22Rv1 (cell line): ENCODE data around the gene XCL1.
"Not testable (repeated sequence)": the region's sequence is repeated elsewhere in the genome, so short reads cannot be mapped to it uniquely, and the experiment has no call there.

Experiments used
- H3K27ac ChIP-seq: fragments of 450-650 bp; 2 replicates; pipeline ENCODE4 v1.5.1; 2017
- ZFX ChIP-seq: fragments of 450-650 bp; IDR thresholded peaks from 2 replicates; pipeline ENCODE4 v1.6.1; 2017; ENCODE audit warnings: antibody characterized with exemption, borderline replicate concordance
- TF ChIP-seq, protein P1 (sequence below): fragments of 450-650 bp; IDR thresholded peaks from 2 replicates; pipeline ENCODE4 v1.5.1; 2017; ENCODE audit warnings: mild to moderate bottlenecking

Gene XCL1

DNA sequence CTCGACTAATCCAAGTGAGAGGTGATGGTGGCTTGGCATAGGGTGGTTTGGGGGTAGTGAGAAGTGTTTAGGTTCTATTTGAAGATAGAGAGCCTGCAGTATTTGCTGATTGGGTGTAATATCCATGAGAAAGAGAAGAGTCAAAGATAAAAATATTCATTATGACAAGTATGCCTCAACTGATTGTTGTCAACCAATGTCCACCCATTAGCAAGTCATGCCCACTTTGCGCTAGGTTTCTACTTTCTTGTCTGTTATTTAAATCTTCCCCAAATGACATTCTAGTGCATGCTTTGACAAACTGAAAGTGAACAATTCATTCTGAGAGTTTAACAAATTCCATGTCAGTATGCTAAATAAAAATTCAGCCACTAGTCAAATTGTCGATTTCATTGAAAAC, 3.8 kb upstream of the XCL1 start:
- no peak overlapping the region for H3K27ac ChIP-seq
- TF ChIP-seq, protein P1, sequence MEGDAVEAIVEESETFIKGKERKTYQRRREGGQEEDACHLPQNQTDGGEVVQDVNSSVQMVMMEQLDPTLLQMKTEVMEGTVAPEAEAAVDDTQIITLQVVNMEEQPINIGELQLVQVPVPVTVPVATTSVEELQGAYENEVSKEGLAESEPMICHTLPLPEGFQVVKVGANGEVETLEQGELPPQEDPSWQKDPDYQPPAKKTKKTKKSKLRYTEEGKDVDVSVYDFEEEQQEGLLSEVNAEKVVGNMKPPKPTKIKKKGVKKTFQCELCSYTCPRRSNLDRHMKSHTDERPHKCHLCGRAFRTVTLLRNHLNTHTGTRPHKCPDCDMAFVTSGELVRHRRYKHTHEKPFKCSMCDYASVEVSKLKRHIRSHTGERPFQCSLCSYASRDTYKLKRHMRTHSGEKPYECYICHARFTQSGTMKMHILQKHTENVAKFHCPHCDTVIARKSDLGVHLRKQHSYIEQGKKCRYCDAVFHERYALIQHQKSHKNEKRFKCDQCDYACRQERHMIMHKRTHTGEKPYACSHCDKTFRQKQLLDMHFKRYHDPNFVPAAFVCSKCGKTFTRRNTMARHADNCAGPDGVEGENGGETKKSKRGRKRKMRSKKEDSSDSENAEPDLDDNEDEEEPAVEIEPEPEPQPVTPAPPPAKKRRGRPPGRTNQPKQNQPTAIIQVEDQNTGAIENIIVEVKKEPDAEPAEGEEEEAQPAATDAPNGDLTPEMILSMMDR, result no peak
- TF ChIP-seq ZFX, result no peak

DNA sequence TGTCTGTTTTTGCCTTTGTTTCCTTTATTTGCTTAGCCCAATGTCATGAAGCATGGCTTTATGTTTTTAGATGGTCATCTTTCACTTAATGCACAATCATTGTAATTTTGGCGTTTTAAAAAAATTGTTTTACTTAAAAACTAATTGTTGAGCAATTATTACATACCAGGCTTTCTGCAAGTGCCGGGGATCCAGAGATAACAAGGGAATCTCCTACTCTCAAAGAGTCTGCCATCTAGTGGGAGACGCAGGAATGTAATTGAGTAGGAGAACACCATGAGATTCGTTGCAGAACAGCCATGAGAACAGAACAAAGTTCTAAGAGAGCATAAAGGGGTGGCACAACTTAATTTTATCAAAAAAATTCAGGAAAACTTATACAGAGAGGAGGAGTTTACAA, 2.2 kb upstream of the XCL1 start:
- not testable (repeated sequence) for H3K27ac ChIP-seq
- TF ChIP-seq, protein P1, result peak; percentile 85

DNA sequence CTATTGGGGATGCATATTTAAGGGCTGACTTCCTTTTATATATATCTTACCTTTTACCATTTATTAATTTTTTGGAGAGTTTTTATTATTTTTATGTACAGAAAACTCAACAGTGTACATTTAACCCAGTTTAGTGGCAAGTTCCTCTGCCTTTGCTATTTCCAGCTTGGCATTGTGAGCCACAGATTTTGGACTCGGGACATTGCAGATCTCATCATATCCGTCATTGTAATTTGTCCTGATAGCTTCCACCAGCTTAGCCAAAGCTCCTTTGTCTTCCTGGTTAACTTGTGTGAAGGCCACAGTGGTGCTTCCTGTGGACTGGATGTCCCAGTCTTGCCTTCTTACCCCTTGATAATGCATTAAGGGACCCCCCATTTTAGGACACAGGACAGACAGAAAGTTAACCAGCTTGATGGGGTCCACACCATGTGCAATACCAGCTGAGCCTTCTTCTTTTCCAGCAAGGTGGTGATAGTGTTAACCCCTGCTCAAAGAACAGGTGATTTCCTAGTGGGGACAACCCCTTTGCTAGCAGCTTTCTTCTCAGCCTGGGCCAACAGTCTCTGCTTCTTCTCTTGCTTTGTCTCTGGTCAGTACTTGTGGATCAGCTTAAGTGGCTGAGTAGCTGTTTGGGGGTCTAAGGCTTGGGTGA, 2.3 kb downstream of the XCL1 start:
- not testable (repeated sequence) for H3K27ac ChIP-seq

DNA sequence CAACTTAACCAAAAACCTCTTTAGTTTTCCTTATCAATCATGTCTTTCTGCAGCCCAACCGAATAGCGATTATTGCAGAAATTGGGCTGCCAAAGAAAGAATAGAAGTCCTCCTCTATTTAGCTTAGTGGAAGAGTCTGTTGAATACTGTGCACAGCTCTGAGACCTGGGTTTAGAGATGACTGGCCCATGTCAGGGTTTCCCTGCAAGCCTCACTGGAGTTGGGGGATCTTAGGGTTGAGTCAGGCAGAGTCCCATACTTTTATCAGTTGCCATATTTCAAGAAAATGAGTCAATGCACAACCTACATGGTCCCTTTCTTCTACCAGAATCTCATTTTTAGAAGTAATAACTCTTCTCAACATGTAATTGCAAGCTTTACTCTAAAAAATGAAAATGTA, 3.9 kb downstream of the XCL1 start:
- not testable (repeated sequence) for H3K27ac ChIP-seq

DNA sequence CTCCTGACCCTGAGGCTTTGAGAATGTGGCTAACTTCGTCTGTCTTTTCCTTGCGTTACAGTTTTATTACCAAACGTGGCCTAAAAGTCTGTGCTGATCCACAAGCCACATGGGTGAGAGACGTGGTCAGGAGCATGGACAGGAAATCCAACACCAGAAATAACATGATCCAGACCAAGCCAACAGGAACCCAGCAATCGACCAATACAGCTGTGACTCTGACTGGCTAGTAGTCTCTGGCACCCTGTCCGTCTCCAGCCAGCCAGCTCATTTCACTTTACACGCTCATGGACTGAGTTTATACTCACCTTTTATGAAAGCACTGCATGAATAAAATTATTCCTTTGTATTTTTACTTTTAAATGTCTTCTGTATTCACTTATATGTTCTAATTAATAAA, 4.6 kb downstream of the XCL1 start:
- H3K27ac ChIP-seq, result not testable (repeated sequence)

DNA sequence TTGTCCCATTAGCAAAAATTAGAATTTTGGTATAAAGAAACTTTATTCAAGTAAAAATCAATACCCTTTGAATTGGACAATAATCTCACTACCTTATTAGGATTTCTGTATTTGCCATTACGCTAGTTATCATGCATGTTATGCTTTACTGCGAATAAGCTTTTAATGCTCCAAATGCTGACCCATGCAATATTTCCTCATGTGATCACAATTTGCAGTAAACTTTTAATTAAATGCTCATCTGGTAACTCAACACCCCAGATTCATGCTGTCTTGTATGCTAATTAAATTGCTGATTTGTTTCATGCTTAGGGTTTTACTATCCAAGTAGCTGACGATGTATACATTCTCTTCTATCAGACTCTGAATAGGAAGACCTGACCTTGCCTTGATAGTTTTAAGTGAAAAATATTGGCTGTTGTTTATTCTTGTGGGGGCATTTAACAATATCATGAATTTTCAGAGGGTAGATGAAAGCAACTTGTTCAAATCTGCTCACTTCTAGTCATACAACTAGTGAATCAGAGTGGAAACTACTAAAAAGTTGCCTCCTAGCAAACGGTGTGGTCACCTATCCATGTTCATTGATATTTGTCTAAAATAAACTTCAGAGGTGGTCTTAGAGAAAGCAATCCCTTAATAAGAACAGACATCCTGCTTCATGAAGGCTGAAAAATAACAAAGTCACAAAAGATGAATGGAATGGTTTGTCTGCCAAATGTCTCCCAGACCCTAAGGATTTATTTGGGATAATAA, 5.6 kb downstream of the XCL1 start:
- TF ChIP-seq, protein P1, result no peak
- TF ChIP-seq ZFX, result no peak
- H3K27ac ChIP-seq, result no peak overlapping the region

DNA sequence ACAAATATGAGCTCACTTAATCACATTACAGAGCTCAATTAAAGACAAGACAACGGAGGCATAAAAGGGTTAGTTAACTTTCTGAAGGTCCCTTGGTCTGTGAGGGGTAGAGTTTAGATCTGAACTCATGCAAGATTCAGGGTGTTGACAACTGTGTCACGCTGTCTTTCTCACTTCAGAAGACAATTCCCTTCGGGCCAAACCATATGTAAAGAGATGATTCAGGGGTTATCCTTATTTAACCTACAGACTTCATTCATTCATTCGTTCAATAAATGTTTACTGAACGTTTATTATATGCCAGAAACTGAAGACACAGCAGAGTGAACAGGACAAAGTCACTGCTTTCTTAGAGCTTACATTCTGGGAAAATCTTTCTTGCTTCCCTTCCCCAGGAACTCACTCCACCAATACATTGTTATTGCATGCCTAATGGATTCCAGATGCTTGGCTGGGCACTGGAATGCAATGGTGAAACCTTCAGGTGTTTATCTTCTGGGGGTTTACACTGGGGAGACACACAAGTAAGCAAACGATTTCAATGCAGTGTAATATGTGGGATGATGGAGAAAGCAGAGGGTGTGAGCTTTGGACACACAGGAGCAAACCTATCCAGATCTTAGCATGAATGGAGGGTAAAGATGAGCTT, 6.4 kb downstream of the XCL1 start:
- no peak overlapping the region for H3K27ac ChIP-seq
- TF ChIP-seq, protein P1, result no peak
- no peak for TF ChIP-seq ZFX

DNA sequence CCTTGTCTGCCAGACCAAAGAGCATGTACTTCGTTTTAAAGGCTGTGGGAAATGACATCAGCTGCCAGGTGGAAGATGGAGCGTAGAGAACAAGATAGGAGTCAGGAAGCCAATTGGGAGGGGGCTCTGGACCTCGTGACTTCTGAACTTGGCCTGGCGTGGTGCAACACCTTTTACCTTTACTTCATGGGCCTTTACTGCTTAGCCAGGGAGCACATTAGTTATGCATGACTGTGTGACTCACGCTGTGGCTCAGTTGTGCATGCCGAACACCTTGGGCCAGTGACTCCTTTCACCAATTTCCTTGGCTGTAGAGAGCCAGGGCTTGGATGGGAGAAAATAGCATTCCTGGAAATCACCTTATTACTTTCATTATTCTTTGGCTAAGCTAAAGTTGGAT, 7.2 kb downstream of the XCL1 start:
- TF ChIP-seq, protein P1, result no peak
- TF ChIP-seq ZFX, result no peak
- no peak overlapping the region for H3K27ac ChIP-seq

DNA sequence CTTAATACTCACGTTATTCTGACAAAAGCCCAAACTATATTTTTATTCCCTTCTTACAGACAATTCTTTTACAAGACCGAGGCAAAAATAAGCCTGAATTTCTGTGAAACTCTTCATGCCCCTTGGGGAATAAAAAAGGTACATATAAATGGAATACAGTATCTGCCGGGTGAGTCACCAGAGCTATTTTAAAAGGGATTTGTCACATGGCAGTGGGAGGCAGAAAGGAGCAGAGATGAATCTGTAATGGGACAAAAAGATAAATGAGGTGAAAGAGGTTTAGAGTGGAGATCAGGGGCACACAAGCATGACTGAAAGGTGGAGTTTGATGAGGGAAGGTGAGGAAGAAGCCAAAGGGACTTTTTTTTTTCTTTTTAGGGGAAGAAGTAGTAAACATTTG, 8.8 kb downstream of the XCL1 start:
- no peak for TF ChIP-seq ZFX
- TF ChIP-seq, protein P1, result no peak
- H3K27ac ChIP-seq, result no peak overlapping the region
